ENCODE results near the gene IFNA6.
"Not testable (repeated sequence)": the region's sequence is repeated elsewhere in the genome, so short reads cannot be mapped to it uniquely, and the experiment has no call there.

IFNA6 gene

DNA sequence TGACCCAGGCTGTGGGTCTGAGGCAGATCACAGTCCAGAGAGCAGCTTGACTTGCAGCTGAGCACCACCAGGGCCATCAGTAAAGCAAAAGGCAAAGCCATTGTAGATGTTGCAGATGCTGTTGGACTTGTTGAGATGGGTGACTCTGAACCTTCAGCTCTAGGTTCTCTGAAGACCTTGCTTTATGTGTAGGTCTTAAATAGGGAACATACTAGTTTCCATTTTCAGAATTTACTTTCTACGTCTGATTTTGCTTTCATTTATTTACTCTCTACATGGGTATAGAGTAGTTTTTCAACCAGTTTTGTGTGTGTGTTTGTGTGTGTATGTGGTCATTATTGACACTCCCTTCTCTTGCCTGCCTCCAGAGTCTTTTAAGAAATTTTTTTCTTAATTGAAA, at the start of gene IFNA6:
TSS of gene IFNA6 (minus strand) at position 101 of the 400 bp plus-strand sequence. CDS start at position 101, 0 bp downstream.
- no peak for DNase-seq (ENCODE audit: low read depth)

DNA sequence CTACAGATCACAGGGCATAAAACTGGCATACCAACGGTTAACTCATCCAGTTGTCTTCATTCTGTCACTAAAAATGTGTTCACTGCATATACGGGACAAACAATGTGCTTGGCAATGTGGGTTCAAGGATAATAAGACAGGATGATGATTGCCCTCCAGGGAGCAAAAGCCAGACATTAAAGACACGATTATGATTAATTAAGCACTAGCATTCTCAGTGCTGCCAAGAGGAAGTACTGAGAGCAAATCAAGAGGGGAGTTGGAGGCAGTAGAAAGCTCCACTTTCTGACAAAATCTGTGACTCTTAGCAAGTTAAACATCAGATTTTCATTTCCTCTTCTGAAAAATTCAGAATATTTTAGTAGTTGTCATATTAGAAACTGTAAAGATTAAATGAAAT, 49.3 kb upstream of the IFNA6 start:
- no peak for DNase-seq (ENCODE audit: low read depth)

DNA sequence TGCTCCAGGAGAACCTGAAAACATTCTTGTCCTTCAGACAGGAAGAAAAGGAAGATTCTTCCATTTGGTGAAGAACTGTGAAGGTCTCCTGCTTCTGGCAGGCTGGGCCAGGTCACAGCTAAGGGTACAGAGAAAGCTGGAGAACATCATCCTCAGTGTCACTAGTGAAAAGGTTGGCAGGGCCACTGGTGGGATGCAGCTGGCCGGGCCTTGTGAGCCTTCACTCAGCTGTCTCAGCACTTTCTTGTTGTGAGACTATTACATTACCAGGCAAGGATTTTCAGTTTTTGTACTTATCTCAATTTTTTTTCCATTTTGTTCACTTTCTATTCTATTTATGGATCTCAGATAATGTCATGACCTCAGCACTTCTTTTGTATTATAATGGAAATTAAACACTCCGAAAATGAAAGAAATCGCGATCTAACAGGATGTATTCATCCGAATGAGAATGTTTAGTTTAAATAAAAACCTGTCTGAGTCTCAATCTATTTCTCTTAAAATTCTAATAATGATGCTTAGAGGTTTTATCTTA, 48.3 kb upstream of the IFNA6 start:
- DNase-seq (ENCODE audit: low read depth): no peak

DNA sequence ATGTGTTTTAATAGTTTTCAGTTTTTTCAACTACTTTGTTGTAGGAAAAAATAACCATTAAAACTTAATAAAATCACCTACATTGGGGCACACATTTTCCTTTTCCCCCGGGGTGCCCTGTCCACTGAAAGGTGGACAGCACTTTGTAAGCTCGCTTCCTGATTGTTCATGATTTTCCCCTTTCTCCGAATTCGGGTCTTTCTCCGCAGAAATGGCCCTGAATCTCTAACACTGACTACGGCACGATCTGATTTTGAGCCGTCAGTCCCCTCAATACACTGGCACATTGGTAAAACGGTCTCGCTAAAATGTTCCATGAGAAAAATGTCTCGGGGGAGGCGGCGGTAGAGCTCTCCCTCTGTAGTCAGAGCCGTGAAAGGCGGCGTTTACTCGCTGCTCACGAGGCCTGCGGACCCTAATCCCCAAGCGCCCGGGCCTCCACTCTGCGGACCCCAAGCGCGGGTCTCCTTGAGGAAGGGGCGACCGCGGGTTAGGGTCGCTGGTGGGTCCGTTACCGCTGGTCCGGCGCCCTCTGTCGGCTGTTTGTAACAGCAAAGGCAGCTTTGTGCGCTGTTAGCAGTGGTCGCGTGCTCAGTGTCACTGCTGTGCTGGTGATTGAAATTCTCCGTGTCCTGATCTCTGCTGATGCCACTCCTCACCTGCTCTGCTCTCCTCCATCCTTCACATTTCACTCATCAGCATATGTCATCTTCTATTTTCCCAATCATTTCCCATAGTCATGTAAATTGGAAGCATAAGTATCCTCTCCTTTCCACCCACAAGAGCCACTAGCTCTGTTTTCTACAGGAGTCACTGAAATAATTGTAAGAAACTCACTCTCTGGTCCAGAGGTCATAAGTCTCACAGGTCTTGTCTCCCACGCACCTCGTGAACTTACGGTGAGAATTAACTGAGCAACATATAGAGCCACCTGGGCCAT, 45.4 kb upstream of the IFNA6 start:
- no peak for DNase-seq (ENCODE audit: low read depth)

DNA sequence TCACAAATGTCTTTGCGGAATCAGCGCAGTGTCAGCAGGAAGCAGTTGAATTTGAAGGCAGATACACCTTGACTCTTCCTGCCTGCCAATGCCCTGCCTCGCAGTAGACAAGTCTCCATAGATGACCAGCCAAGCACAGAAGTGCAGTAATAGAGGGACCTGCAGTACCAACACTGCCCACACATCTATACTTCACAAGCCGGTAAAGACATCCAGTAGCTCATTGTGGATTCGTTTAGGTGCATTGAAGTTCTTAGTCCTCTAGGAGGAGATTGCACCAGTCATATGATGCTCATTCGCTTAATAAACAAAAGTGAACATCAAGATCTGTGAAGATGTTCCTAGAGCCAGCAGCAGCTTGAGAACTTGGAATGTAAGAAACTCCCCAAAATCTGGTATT, 41.6 kb upstream of the IFNA6 start:
- DNase-seq (ENCODE audit: low read depth): no peak

DNA sequence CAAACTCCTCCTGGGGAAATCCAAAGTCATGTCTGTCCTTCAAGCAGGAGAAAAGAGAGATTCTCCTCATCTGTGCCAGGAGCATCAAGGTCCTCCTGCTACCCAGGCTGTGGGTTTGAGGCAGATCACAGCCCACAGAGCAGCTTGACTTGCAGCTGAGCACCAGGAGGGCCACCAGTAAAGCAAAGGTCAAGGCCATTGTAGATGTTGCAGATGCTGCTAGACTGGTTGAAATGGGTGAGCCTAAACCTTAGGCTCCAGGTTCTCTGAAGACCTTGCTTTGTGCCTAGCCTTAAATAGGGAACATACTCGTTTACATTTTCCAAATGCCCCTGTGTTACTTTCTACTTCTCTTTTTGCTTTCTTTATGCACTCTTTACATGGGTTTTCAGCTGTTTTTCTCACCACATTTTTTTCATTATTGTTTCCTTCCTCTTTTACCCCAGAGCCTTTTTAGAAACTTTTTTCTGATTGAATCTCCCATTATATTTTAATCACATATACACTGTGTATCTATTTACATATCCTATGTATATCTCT, 34.5 kb upstream of the IFNA6 start, which contains the start of gene IFNA2:
TSS of gene IFNA2 (minus strand) at position 268 of the 540 bp plus-strand sequence. CDS start at position 199, 69 bp downstream.
- DNase-seq (ENCODE audit: low read depth): no peak

DNA sequence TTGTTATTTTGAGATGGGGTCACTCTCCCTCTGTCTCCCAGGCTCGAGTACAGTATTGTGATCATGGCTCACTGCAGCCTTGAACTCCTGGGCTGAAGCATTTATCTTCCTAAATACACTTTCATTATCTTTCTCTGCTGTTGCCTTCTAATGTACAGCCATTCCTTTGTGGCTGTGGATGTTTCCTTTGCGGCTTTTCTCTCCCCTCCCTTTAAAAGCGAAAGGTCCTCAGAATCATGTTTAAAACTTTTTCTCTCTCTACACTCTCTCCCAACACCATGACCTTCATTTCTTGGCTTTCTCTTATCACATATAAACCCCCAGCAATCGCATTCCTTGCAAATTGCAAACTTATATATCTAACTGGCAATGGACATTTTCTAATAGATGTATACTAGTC, 32.9 kb upstream of the IFNA6 start:
- no peak for DNase-seq (ENCODE audit: low read depth)

DNA sequence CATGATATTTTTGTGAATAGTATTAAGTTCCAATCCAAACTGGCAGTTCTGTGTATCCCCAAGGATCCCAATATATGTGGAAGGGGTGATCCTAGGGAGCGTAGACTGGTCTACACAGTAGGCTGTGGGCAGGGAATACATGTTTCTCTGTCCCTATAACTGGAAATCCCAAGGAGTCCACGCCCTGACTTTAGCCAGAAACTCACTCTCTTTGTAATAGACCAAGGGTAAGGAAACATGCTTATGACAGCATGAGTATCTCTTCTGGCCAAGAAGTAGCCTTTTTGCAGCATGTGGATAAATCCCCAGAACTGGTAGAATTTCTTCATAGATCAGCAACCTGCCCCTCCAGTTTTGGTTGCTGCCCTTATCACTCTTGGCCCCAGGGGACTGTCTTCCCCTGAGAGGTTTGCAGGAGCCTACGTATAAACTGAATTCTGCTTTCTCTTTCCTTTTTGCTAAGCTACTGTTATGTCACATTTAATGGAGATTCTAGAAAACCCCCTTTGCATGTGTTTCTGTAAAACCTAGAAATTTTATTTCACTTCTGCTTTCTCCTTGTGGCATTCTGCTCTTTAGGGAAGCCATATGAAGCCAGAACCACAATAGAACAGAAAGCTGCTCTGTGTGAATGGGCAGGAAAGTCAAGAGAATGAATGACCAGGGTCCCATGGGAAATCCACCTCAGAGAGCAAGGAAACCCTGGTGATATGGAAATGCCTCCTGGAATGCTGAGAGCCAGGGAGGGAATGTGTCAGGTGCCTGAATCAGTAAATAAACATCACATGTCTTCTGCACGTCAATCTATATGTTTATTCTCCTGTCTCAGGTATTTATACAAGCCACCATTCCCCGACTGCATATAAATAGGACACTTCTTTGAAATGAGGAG, 31.0 kb upstream of the IFNA6 start:
- DNase-seq (ENCODE audit: low read depth): no peak

- DNase-seq (ENCODE audit: low read depth): not testable (repeated sequence)
Measured at GRCh38 chr9:21371467-21371866, 20.8 kb upstream of the IFNA6 start.

- no peak for DNase-seq (ENCODE audit: low read depth)
Measured at GRCh38 chr9:21367957-21368356, 17.3 kb upstream of the IFNA6 start, which contains the start of gene IFNA13. Gene IFNA13, minus strand, starts transcription at chr9:21368057. Its CDS starts 47 bp downstream, at chr9:21368010.

- not testable (repeated sequence) for DNase-seq (ENCODE audit: low read depth)
Measured at GRCh38 chr9:21367169-21367568, 16.5 kb upstream of the IFNA6 start.

GRCh38 chr9:21362287-21362686, 11.6 kb upstream of the IFNA6 start:
- DNase-seq (ENCODE audit: low read depth): no peak

- DNase-seq (ENCODE audit: low read depth): no peak
Measured at GRCh38 chr9:21357479-21358460, 7.1 kb upstream of the IFNA6 start.

- DNase-seq (ENCODE audit: low read depth): no peak
Measured at GRCh38 chr9:21348430-21348970, 2.2 kb downstream of the IFNA6 start.

DNA sequence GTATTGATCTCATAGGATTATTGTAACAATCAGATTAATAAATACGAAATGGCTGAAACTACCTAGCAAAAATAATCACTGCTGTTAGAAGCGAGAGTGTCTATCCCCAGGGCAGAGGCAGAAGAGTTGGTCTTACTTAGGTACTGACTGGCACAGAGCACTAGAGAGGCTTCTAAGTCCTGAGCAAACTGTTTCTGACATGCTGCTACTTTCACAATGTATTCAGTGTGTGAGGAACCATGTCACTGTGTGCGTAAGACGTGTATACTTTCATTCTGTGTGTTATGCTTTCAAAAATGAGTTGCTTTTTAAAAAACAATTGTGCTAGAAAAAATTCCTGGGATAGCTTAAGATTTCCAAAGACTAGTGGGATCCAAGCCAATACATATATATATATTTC, 10.0 kb downstream of the IFNA6 start:
- DNase-seq (ENCODE audit: low read depth): no peak

GRCh38 chr9:21336457-21336856, 14.2 kb downstream of the IFNA6 start:
- no peak for DNase-seq (ENCODE audit: low read depth)

DNA sequence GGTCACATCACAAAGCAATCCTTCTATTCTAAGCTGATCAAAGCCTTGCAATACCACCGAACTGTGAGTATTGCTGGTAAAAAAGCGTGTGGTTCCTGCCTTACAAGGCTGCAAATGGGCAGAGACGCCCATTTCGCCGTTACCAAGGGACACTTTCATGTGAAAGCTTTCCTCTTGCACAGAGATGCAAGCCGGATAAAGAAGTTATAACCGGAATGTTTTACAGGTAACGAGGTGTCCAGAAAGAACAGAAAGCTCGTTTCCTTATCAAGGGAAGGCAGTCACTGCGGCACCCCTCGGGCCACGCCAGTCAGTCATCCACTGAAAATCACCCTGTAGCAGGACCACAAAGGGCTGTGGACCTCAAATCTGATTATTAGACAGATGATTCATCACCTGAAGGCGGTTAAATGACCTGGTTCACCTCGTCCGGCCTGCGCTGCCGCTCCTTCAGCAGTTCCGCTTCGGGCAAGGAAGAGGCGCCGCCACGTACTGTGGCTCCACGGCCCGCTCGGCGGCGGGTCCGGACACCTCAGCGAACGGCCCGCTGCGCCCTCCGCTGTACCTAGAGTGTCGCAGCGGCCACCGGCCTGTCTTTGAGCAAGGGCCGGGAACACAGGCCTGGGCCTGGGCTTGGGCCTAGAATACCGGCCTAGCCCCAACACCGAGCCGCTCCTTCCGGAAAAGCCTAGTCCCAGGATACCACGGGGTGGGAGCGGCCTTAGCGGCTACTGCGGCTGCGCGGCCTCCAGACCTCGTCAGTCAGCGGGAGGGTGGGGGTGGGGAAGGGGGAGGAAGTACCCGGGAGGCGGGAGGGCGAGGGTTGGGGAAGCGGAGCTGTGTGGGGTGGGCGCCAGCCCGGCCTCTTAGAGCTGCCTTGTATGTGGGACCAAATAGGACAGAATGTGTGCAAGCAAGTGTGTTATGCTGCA, 15.7 kb downstream of the IFNA6 start, which contains the start of gene KLHL9:
TSS of gene KLHL9 (minus strand) at position 704 of the 932 bp plus-strand sequence. CDS start at position 159, 545 bp downstream.
- no peak for DNase-seq (ENCODE audit: low read depth)

DNA sequence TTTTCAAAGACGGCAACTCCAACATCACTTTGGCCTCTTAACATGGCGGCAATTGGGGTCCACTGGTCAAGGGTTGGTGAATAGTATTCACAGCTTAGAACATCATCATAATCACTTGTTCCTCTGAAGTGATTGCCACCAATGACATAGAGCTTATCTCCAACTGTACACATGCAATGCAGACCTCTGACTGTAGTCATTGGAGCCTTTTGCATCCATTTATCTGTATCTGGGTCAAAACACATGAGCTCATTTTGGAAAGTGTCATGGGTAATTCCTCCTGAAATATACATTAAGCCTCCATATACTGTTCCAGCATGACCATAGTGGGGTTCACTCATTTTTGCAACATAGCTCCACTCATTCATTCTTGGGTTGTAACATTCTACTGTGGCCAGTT, 17.5 kb downstream of the IFNA6 start:
- no peak for DNase-seq (ENCODE audit: low read depth)
